WERI-Rb-1 (cell line): ENCODE data around the gene CACNA2D4.

Source experiments
- DNase-seq: peaks from one replicate; pipeline ENCODE4 v3.0.0-alpha.2; 2020
- H3K27ac ChIP-seq: fragments of 250-450 bp; sonication (Bioruptor Pico); 2 replicates; pipeline ENCODE4 v1.5.1; 2020; ENCODE audit warnings: mild to moderate bottlenecking, moderate library complexity
- H3K27me3 ChIP-seq: fragments of 250-450 bp; sonication (Bioruptor Pico); 2 replicates; pipeline ENCODE4 v1.5.1; 2021; ENCODE audit warnings: mild to moderate bottlenecking, low read depth, moderate library complexity; ENCODE audit not compliant: insufficient read depth, severe bottlenecking
- H3K36me3 ChIP-seq: fragments of 250-450 bp; sonication (Bioruptor Pico); 2 replicates; pipeline ENCODE4 v1.5.1; 2020; ENCODE audit warnings: mild to moderate bottlenecking, moderate library complexity
- H3K4me3 ChIP-seq: 2 replicates; pipeline ENCODE4 v1.5.1; 2011; ENCODE audit warnings: low read depth, mild to moderate bottlenecking, control low read depth, low read length
- H3K9me3 ChIP-seq: fragments of 250-450 bp; sonication (Bioruptor Pico); 2 replicates; pipeline ENCODE4 v1.5.1; 2021; ENCODE audit warnings: mild to moderate bottlenecking, moderate library complexity; ENCODE audit not compliant: severe bottlenecking
- TF ChIP-seq, protein P1 (sequence below): IDR thresholded peaks from 2 replicates; pipeline ENCODE4 v1.5.1; 2011; ENCODE audit warnings: low read depth, mild to moderate bottlenecking, control low read depth, inconsistent platforms, low read length

CACNA2D4 gene

DNA sequence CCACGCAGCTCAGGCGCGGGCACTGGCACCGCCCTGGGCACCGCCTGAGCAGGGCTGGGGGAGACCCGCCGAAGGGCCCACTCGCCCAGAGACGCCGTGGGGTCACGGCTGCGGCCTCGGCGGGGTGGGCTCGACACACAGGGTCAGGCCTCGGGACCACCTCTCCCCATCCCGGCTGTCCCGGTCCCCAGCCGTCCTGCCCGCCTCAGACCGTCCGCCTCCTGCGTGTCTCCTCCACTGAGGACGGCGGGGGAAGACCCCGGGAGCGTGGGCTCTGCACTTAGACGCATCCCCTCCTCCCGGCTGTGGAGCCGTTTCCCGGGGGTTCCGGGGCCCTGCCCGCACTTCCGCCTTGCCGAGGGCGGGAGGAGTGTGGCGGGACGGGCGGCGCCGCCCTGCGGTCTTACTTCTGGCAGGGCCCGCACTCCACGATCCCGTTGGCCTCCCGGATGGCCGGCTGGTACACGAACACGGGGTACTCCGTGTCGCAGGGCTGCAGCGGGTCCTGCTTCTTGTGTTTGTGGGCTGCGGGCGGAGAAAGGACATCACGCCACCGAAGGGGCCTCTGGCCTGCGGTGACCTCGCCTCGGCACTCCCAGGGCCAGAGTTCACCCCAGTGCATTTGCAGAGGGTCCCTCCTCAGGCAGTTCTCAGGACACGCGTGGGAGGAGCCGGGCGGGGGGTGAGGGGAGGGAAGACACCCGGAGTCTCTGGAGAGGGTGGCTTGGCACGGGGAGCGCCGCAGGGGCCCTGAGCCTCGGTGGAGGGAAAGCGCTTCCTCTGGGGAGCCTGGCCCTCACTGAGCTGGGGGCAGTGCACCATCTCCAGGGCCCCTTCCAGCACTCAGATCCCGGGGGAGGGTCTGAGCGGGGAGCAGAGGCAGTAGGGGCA, 121.2 kb downstream of the CACNA2D4 start:
- Histone ChIP-seq H3K27me3 (no peaks in the 10 kb centered on the region), H3K4me3 (no peak overlapping the region), H3K27ac (no peak overlapping the region), H3K9me3 (no peaks in the 10 kb centered on the region), H3K36me3 (no peaks in the 10 kb centered on the region)
- DNase-seq, result no peak
- TF ChIP-seq, protein P1, sequence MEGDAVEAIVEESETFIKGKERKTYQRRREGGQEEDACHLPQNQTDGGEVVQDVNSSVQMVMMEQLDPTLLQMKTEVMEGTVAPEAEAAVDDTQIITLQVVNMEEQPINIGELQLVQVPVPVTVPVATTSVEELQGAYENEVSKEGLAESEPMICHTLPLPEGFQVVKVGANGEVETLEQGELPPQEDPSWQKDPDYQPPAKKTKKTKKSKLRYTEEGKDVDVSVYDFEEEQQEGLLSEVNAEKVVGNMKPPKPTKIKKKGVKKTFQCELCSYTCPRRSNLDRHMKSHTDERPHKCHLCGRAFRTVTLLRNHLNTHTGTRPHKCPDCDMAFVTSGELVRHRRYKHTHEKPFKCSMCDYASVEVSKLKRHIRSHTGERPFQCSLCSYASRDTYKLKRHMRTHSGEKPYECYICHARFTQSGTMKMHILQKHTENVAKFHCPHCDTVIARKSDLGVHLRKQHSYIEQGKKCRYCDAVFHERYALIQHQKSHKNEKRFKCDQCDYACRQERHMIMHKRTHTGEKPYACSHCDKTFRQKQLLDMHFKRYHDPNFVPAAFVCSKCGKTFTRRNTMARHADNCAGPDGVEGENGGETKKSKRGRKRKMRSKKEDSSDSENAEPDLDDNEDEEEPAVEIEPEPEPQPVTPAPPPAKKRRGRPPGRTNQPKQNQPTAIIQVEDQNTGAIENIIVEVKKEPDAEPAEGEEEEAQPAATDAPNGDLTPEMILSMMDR, result no peak

DNA sequence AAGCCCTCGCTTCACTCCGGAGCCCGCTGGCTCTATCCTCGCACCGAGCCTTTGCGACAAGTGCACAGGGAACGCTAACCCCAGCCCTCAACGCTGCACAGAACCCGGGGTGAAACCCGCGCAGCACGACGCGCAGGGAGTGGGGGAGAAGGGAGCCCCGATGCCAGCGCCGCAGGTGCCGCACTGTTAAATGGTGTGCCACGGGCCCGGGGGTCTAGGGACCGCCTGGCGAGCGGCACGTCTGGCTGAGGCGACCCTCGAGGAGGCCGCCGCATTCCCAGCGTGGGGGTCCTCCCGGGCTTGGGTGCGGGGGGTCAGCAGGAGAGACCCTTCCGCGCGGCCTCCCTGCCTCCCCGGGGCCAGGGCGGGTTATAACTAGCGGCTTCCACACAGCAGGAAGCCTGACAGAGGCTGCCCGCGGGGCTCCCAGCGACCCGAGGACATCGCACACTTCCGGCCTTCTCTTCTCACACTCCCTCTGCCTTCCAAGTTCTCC, 121.9 kb downstream of the CACNA2D4 start:
- no peak overlapping the region for H3K4me3 ChIP-seq
- DNase-seq, result no peak
- TF ChIP-seq, protein P1, result no peak
- H3K27ac ChIP-seq, result 0 out of 2 replicates have a peak overlapping the region, but pooled peaks have one; percentile 23
- H3K36me3 ChIP-seq, result no peaks in the 10 kb centered on the region
- H3K9me3 ChIP-seq, result no peaks in the 10 kb centered on the region
- no peaks in the 10 kb centered on the region for H3K27me3 ChIP-seq

DNA sequence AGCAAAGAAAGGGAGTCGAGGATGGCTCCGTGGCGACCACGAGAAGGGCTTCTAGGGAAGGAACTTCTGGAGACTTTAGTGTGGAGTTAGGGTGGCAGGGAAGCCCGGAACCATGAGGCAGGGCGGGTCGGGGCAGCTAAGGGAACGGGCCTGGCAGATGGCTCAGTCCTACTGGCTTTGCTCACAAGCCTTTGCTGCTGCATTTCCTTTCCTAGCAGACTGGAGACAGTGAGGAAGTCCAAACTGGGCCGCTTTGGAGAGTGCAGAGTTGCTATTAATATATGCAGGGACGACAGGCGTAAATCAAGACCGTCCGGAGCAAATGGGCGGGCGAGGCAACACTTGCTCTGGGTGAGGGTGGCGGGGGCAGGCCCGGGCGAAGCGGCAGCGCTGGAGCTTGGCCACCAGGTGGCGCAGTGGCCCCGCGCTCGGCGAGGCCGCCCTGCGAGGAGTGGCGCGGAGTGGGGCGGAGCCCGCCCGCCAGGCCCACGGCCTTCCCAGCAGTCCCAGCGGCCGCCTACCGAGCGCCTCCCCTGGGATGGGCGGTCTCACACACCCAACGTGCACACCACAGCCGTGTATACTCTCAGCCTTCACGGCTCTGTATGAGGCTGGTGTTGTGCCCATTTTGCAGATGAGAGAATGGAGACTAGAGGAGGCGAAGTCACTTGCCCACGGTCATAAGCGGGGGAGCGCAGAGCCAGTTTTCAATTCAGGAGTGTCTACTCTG, 122.5 kb downstream of the CACNA2D4 start:
- TF ChIP-seq, protein P1, result peak; percentile 95
- no peaks in the 10 kb centered on the region for H3K36me3 ChIP-seq
- peak; percentile 89 for DNase-seq
- no peaks in the 10 kb centered on the region for H3K9me3 ChIP-seq
- peak overlapping the region; percentile 48; the same call in 1 of the 2 replicates for H3K27ac ChIP-seq
- H3K27me3 ChIP-seq, result no peaks in the 10 kb centered on the region
- peak overlapping the region; percentile 28 for H3K4me3 ChIP-seq

DNA sequence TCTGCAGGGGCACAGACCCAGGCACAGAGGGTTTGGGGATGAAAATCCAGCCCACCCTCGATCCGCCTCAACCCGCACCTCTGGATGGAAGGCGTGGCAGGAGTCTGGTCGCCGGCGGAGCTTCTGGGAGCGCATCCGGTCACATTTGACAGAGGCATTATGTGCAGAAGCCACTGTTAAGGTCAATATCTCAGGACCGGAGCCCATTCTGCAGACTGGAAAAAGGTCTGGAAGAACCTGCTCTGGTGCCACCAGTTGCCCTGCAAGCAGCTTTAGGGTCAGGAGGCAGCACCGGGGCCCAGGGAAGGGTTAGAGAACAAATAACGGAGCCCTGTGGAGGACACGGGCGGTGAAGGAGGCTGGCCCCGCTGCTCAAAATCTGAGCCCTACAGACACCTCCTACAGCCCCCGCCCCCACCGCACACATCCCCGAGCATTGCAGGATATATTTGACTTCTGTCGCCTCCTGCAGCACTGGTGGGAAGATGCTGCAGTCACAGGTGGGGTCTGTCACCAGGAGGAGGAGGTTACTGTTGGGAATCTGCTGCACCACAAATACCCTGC, 123.1 kb downstream of the CACNA2D4 start:
- Histone ChIP-seq H3K27ac (peak overlapping the region; percentile 48; the same call in 1 of the 2 replicates), H3K27me3 (no peaks in the 10 kb centered on the region), H3K4me3 (peak overlapping the region; percentile 28), H3K9me3 (no peaks in the 10 kb centered on the region), H3K36me3 (no peaks in the 10 kb centered on the region)
- TF ChIP-seq, protein P1, result no peak
- peak; percentile 40 for DNase-seq

DNA sequence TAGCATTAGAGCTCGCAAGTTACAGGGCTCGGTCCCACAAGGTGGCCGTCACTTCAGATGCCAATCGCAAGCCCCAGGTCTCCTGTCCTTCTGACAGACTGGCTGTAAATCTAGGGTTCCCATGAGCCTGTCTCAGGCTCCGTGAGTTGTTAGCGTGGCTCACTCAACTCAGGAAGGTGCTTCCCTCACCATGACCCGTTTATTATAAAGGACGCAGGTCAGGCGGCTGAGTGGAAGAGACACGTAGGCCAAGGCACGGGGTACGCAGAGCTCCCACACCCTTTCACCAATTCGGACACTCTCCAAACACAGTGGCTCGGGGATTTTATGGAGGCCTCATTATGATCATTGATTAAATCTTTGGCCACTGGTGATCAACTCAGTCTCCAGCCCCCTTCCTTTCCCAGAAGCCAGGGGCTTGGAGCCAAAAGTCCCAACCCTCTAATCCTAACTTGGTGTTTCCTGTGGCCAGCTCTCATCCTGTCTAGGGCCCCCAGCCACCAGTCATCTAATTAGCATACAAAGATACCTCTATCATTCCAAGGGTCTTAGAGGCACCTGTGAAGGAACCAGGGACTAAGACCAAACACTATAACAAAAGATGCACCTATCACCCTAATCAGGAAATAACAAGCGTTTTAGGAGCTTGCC, 123.9 kb downstream of the CACNA2D4 start:
- no peak overlapping the region for H3K4me3 ChIP-seq
- no peaks in the 10 kb centered on the region for H3K36me3 ChIP-seq
- DNase-seq, result no peak
- TF ChIP-seq, protein P1, result no peak
- no peak overlapping the region for H3K27ac ChIP-seq
- no peaks in the 10 kb centered on the region for H3K9me3 ChIP-seq
- H3K27me3 ChIP-seq, result no peaks in the 10 kb centered on the region
